Transverse colon (tissue), 4 donors: ENCODE results near the gene DLX3. TPM values are rescaled to one million over a fixed set of nuclear protein-coding genes. Genes with fewer than 3 reads are reported as not detected.

Source experiments
- DNase-seq: peaks from one replicate; pipeline ENCODE4 v3.0.0-alpha.2; 2019
- H3K27ac ChIP-seq, 4 donors: fragments of 200-600 bp; sonication (generic); 2 replicates each; pipeline ENCODE4 v1.5.1; 2016 to 2018; ENCODE audit warnings: inconsistent platforms in 4 of 4
- H3K27me3 ChIP-seq: fragments of 200-600 bp; sonication (generic); 2 replicates; pipeline ENCODE4 v1.5.1; 2017; ENCODE audit warnings: inconsistent platforms
- H3K36me3 ChIP-seq, 4 donors: fragments of 200-600 bp; sonication (generic); 2 replicates each; pipeline ENCODE4 v1.5.1; 2017 to 2019; ENCODE audit warnings: inconsistent platforms in 4 of 4
- H3K4me1 ChIP-seq, 4 donors: fragments of 200-600 bp; sonication (generic); 2 replicates each; pipeline ENCODE4 v1.5.1; 2017 to 2020; ENCODE audit warnings: inconsistent platforms in 4 of 4
- H3K4me3 ChIP-seq, 4 donors: fragments of 200-600 bp; sonication (generic); 1 replicate in 1 of 4; 2 replicates in 3 of 4; pipeline versions ENCODE4 v1.5.1 to v1.6.1; 2017 to 2019; ENCODE audit warnings: inconsistent platforms in 4 of 4
- H3K9me3 ChIP-seq, 2 donors: fragments of 200-600 bp; sonication (generic); 2 replicates each; pipeline ENCODE4 v1.5.1; 2017 to 2019; ENCODE audit warnings: inconsistent platforms in 2 of 2
- CTCF ChIP-seq, 5 experiments: fragments of 200-600 bp in 3 of 5; fragments of 450-650 bp in 2 of 5; sonication (generic) in 3 of 5; IDR thresholded peaks; 1 replicate in 2 of 5; 2 replicates in 3 of 5; pipeline ENCODE4 v1.5.1; 2016 to 2017; ENCODE audit warnings: antibody characterized with exemption in 5 of 5, inconsistent platforms in 3 of 5, mild to moderate bottlenecking in 2 of 5, moderate library complexity in 1 of 5
- EP300 ChIP-seq: sonication (generic); formaldehyde crosslinking; IDR thresholded peaks from one replicate; pipeline ENCODE4 v1.6.1; 2017; ENCODE audit warnings: antibody characterized with exemption, low read depth
- POLR2A ChIP-seq: fragments of 450-650 bp; IDR thresholded peaks from one replicate; pipeline ENCODE4 v1.6.1; 2016; ENCODE audit warnings: antibody characterized with exemption, mild to moderate bottlenecking, moderate library complexity
- POLR2AphosphoS5 ChIP-seq, 3 donors: sonication (generic); formaldehyde crosslinking; IDR thresholded peaks; one replicate each; pipeline ENCODE4 v1.6.1; 2016; ENCODE audit warnings: antibody characterized with exemption in 3 of 3
- WGBS, 2 donors: methylation state at CpG; one replicate each; pipeline ENCODE4 v1.1.5; 2018; ENCODE audit warnings: low coverage in 1 of 2; 5-methylcytosine and 5-hydroxymethylcytosine counted together
- in situ Hi-C, 4 donors: fragments of 200-750 bp; cut with MboI; loops; one replicate each; pipeline versions ENCODE4 v1.15.0 to v1.15.1; 2017; ENCODE audit warnings: low sequenced_read_pairs in 3 of 4, low pct_ligation_motif_present in 1 of 4, low pct_unique_long_range_greater_than_20kb in 1 of 4
- intact Hi-C: fragments of 100-400 bp; cut with DNase I; formaldehyde crosslinking; loops from one replicate; pipeline ENCODE4 v1.15.1; 2023; ENCODE audit warnings: low total_unique reads
- total RNA-seq, 4 donors: library from RNA; depleted of rRNA; stranded (reverse); fragments of >200 nt; gene quantifications; one replicate each; pipeline ENCODE4 v1.1.0, GENCODE V29; 2016

DLX3 gene
- total RNA-seq, 4 donors from 2014 or later = not detected

DNA sequence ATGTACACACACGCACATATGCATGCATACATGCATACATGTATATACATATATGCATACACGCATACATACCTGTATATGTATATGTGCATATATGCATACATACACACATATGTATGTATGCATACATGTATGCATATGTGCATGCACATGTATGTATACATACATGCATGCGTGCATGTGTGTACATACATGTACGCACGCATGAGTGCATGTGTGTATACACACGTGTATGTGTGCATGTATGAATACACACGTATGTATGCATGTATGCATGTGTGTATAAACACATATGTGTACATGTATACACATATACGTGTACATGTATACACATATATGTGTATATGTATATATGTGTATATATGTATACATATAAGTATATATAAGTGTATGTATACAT is 28.5 kb upstream of the DLX3 start:
- DNase-seq = no peak
- H3K9me3 ChIP-seq = no peaks in the 10 kb centered on the region
- no peaks in the 10 kb centered on the region for H3K27me3 ChIP-seq
- H3K36me3 ChIP-seq = no peaks in the 10 kb centered on the region
- H3K27ac ChIP-seq = no peak overlapping the region
- TF ChIP-seq POLR2AphosphoS5 (IDR thresholded peaks at IDR 0.05) (no peak), POLR2A (no peak), EP300 (no peak), CTCF (IDR thresholded peaks at IDR 0.05) (no peak)
- WGBS, 2 donors = 63 to 68% methylated on average over 8 of the region's 8 CpGs
- H3K4me1 ChIP-seq = peaks cover 0 to 15% (median 9%) of the 10 kb centered on the region in 4 donors
- intact Hi-C loops (no loop called here), in situ Hi-C loops (loop anchor here in 2 of 4 donors (10.0 kb wide), 1 partner anchor 61 kb away; no protein-coding TSS in a partner anchor)
- H3K4me3 ChIP-seq = no peak overlapping the region

GRCh38 chr17:50022463-50023130 is 27.6 kb upstream of the DLX3 start:
- no peaks in the 10 kb centered on the region for H3K36me3 ChIP-seq
- 59 to 65% methylated on average over 6 of the region's 6 CpGs for WGBS, 2 donors
- intact Hi-C loops (no loop called here), in situ Hi-C loops (loop anchor here in 2 of 4 donors (10.0 kb wide), 1 partner anchor 62 kb away; no protein-coding TSS in a partner anchor)
- DNase-seq = no peak
- H3K27me3 ChIP-seq = no peaks in the 10 kb centered on the region
- no peak for TF ChIP-seq CTCF (IDR thresholded peaks at IDR 0.05)
- no peak for TF ChIP-seq POLR2AphosphoS5 (IDR thresholded peaks at IDR 0.05)
- TF ChIP-seq POLR2A = no peak
- TF ChIP-seq EP300 = no peak
- H3K9me3 ChIP-seq = no peaks in the 10 kb centered on the region
- H3K4me3 ChIP-seq = no peak overlapping the region
- no peak overlapping the region for H3K27ac ChIP-seq
- H3K4me1 ChIP-seq = peaks cover 0 to 12% (median 6%) of the 10 kb centered on the region in 4 donors

GRCh38 chr17:50021681-50022370 is 26.8 kb upstream of the DLX3 start:
- intact Hi-C loops = no loop called here
- TF ChIP-seq POLR2A (no peak), POLR2AphosphoS5 (IDR thresholded peaks at IDR 0.05) (no peak), CTCF (IDR thresholded peaks at IDR 0.05) (no peak), EP300 (no peak)
- no peak for DNase-seq
- no peaks in the 10 kb centered on the region for H3K27me3 ChIP-seq
- peaks cover 0 to 6% (median 0%) of the 10 kb centered on the region in 4 donors for H3K4me1 ChIP-seq
- no peaks in the 10 kb centered on the region for H3K9me3 ChIP-seq
- no peaks in the 10 kb centered on the region for H3K36me3 ChIP-seq
- H3K4me3 ChIP-seq = no peak overlapping the region
- in situ Hi-C loops = loop anchor here in 2 of 4 donors (10.0 kb wide), 1 partner anchor 63 kb away; no protein-coding TSS in a partner anchor
- 96 to 100% methylated on average over 1 to 6 of the region's 6 CpGs for WGBS, 2 donors
- H3K27ac ChIP-seq = no peak overlapping the region

DNA sequence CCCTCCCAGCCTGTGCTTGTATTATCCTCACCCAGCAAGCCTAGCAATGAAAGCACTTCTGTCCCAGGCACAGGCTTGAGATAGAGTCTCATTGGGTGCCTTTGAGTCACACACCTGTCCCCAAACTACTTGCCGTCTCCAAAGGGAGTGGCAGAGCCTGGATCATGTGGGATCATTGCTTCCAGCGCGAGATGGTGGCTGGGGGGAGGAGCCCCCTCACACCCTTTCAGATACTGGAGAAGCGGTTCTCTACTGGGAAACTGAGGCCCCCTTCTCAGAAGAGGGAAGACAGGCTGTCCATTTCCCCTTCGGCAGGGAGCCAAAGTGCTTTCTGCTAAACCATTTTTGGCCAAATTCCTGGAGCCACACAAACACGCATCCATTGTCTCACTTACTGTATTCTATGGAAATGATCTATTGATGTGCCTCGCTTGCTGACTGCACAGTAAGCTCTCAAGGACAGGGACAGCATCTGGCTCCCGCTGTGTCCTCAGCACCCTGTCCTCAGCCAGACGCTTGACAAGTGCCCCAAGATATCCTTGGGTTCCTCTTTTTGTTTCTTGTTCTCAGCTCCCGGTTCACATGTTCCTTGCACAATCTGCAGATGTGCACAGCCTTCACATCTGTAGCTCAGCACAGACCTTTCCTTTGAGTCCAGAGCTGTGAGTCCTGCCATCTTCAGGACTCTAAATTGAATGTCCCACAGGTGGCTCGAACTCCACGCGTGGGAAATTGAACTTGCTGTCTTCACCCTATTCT is 26.0 kb upstream of the DLX3 start:
- Histone ChIP-seq H3K4me1 (peaks cover 0 to 6% (median 0%) of the 10 kb centered on the region in 4 donors), H3K9me3 (no peaks in the 10 kb centered on the region), H3K4me3 (no peak overlapping the region), H3K27ac (no peak overlapping the region), H3K36me3 (no peaks in the 10 kb centered on the region), H3K27me3 (no peaks in the 10 kb centered on the region)
- TF ChIP-seq CTCF (IDR thresholded peaks at IDR 0.05) (no peak), POLR2AphosphoS5 (IDR thresholded peaks at IDR 0.05) (no peak), EP300 (no peak), POLR2A (no peak)
- intact Hi-C loops (no loop called here), in situ Hi-C loops (loop anchor here in 2 of 4 donors (10.0 kb wide), 1 partner anchor 64 kb away; no protein-coding TSS in a partner anchor)
- 64 to 73% methylated on average over 8 to 13 of the region's 13 CpGs for WGBS, 2 donors
- no peak for DNase-seq
